Kidney epithelial cell (primary cell): ENCODE results near the gene OVOL1. TPM values are rescaled to one million over a fixed set of nuclear protein-coding genes. Genes with fewer than 3 reads are reported as not detected.

Source experiments
- DNase-seq: peaks from one replicate; pipeline ENCODE4 v3.0.0-alpha.2; 2010; ENCODE audit warnings: low read depth
- H3K27me3 ChIP-seq: 2 replicates; pipeline ENCODE4 v1.6.0; 2011; ENCODE audit warnings: low read length; ENCODE audit not compliant: control insufficient read depth, insufficient read depth
- H3K36me3 ChIP-seq: 2 replicates; pipeline ENCODE4 v1.5.1; 2011; ENCODE audit warnings: low read length; ENCODE audit not compliant: control insufficient read depth, insufficient read depth
- H3K4me3 ChIP-seq: 2 replicates; pipeline ENCODE4 v1.5.1; 2011; ENCODE audit warnings: low read depth, mild to moderate bottlenecking, control low read depth, low read length
- CTCF ChIP-seq: IDR thresholded peaks from 2 replicates; pipeline ENCODE4 v1.5.1; 2011; ENCODE audit warnings: mild to moderate bottlenecking, moderate library complexity, low read length, control low read depth, inconsistent platforms; ENCODE audit not compliant: insufficient read depth, poor library complexity, severe bottlenecking
- total RNA-seq: library from RNA; depleted of rRNA; stranded (reverse); fragments of >200 nt; gene quantifications from 2 replicates; pipeline ENCODE4 v1.2.3, GENCODE V29; 2015

The OVOL1 gene
- total RNA-seq, 1 donor from 2014 or later, result 17.8 TPM

GRCh38 chr11:65797711-65798110, 10.8 kb downstream of the OVOL1 start:
- no peak overlapping the region for H3K4me3 ChIP-seq
- peaks cover 32% of the 10 kb centered on the region for H3K27me3 ChIP-seq
- no peak for DNase-seq
- no peak for TF ChIP-seq CTCF
- no peaks in the 10 kb centered on the region for H3K36me3 ChIP-seq

DNA sequence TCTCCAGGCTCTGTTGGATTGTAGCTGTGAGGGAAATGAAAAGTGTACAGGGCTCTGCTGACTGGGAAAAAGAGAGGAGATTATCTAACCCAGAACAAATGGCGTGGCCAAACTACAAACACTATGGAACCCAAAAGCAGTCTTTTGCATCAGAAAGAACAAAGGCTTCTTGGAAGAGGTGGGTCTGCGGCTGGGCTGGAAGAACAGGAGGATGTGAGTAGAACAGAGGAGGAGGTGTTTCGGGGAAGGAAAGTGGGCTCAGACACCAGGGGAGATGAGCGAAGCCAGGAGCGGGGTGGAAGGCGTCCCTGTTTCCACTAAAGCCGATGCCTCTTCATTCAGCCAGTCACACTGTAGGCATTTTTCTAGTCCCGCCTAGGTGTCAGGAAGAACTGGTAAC, 12.0 kb downstream of the OVOL1 start:
- DNase-seq, result no peak
- no peak overlapping the region for H3K4me3 ChIP-seq
- peaks cover 35% of the 10 kb centered on the region for H3K27me3 ChIP-seq
- no peaks in the 10 kb centered on the region for H3K36me3 ChIP-seq
- TF ChIP-seq CTCF, result no peak

GRCh38 chr11:65801153-65801987, 14.5 kb downstream of the OVOL1 start:
- H3K36me3 ChIP-seq, result no peaks in the 10 kb centered on the region
- H3K4me3 ChIP-seq, result no peak overlapping the region
- TF ChIP-seq CTCF, result no peak
- H3K27me3 ChIP-seq, result peaks cover 27% of the 10 kb centered on the region
- DNase-seq, result no peak

DNA sequence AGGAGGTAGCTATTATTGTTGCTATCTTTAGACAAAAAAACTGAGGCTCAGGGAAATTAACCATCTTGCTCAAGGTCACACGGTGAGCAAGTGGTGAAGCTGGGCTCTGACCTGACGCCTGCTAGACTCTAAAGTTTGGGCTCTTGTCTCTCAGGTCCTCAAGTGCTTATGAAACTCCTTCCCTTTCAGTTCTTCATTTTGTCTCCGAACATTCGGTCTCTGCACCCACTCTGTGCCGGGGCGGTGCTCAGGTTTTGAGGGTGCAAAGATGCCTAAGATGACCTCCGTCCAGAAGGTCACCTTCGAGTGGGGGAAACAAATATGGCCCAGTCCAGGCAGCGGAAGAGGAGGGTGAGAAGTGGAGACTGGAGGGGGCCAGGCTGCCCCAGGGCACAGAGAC, 16.0 kb downstream of the OVOL1 start:
- no peak for TF ChIP-seq CTCF
- peaks cover 26% of the 10 kb centered on the region for H3K27me3 ChIP-seq

GRCh38 chr11:65803797-65804492, 17.1 kb downstream of the OVOL1 start:
- no peak for TF ChIP-seq CTCF
- peaks cover 26% of the 10 kb centered on the region for H3K27me3 ChIP-seq
- H3K36me3 ChIP-seq, result no peaks in the 10 kb centered on the region
- no peak for DNase-seq
- no peak overlapping the region for H3K4me3 ChIP-seq

More for the DNA sequence above, 16.0 kb downstream of the OVOL1 start:
- Histone ChIP-seq H3K36me3 (no peaks in the 10 kb centered on the region), H3K4me3 (no peak overlapping the region)
- DNase-seq, result no peak

GRCh38 chr11:65806979-65807378, 20.1 kb downstream of the OVOL1 start:
- H3K36me3 ChIP-seq, result no peaks in the 10 kb centered on the region
- peaks cover 22% of the 10 kb centered on the region for H3K27me3 ChIP-seq
- DNase-seq, result no peak
- no peak for TF ChIP-seq CTCF
- no peak overlapping the region for H3K4me3 ChIP-seq
